Activated naive CD8-positive, alpha-beta T cell treated with anti-CD3 and anti-CD28 coated beads, Interleukin-2, amount 10 ng/mL, durations not matched to agents 7 days and 5 days (primary cell): ENCODE results near the gene IQCM. TPM values are rescaled to one million over a fixed set of nuclear protein-coding genes. Genes with fewer than 3 reads are reported as not detected.

ENCODE experiments used
- ATAC-seq: fragments of 150-1000 bp; cut with Tn5 transposase; one replicate; pipeline ENCODE4 v1.10.0; 2021; ENCODE audit warnings: low read depth, moderate library complexity
- POLR2A ChIA-PET: fragments of 350-600 bp; sonication (Branson Sonifier 250); formaldehyde crosslinking; loops from one replicate; lab custom pipeline; 2021; ENCODE audit warnings: antibody characterized with exemption; lab: Charles Lee
- DNase-seq: peaks from one replicate; pipeline ENCODE4 v3.0.0; 2021
- H3K27ac Mint-ChIP-seq: one replicate; pipeline ENCODE4 v1.8.0; 2022; ENCODE audit warnings: mild to moderate bottlenecking, mixed read lengths
- H3K27me3 Mint-ChIP-seq: one replicate; pipeline ENCODE4 v1.8.0; 2022; ENCODE audit warnings: mild to moderate bottlenecking, moderate library complexity, mixed read lengths
- H3K36me3 Mint-ChIP-seq: one replicate; pipeline ENCODE4 v1.8.0; 2021; ENCODE audit warnings: mild to moderate bottlenecking, mixed read lengths
- H3K4me1 Mint-ChIP-seq: one replicate; pipeline ENCODE4 v1.8.0; 2021; ENCODE audit warnings: mixed read lengths
- H3K4me3 Mint-ChIP-seq: one replicate; pipeline ENCODE4 v1.8.0; 2022; ENCODE audit warnings: mild to moderate bottlenecking, moderate library complexity, mixed read lengths
- H3K9me3 Mint-ChIP-seq: one replicate; pipeline ENCODE4 v1.8.0; 2021; ENCODE audit warnings: mixed read lengths
- total RNA-seq, 2 experiments: library from RNA; stranded (reverse); gene quantifications; one replicate each; pipeline ENCODE4 v1.2.3, GENCODE V29; 2021

Gene IQCM
- total RNA-seq, 2 experiments from 2014 or later = not detected

GRCh38 chr4:149715822-149716585 is 99.6 kb downstream of the IQCM start:
- POLR2A ChIA-PET = no interaction called here
- H3K27me3 Mint-ChIP-seq = no peaks in the 10 kb centered on the region
- H3K4me1 Mint-ChIP-seq = no peaks in the 10 kb centered on the region

DNA sequence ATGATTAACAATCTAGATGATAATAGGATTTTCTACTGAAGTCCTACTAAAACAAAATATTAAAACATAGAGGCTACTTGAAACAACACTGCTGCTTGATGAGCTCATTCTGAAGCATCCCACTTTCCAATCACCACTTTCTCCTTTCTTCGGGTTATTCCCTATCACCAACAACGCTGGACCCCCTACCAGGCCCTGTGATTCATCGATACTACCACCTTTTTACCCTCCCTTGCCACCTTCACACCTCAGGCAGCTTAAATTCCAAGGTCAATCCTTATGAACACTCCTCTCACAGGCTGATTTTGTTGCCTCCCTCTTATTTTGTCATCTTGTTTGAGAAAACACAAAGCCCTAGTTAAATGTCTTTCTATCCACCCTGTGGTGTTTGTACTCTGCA is 102.6 kb downstream of the IQCM start:
- Mint-ChIP-seq H3K9me3 (peaks cover 3% of the 10 kb centered on the region), H3K4me3 (no peak overlapping the region), H3K4me1 (no peaks in the 10 kb centered on the region), H3K36me3 (no peaks in the 10 kb centered on the region), H3K27ac (no peak overlapping the region), H3K27me3 (no peaks in the 10 kb centered on the region)
- DNase-seq (no peak), ATAC-seq (no peak)
- POLR2A ChIA-PET = no interaction called here

More at GRCh38 chr4:149715822-149716585, 99.6 kb downstream of the IQCM start:
- peaks cover 3% of the 10 kb centered on the region for H3K9me3 Mint-ChIP-seq
- no peak for DNase-seq
- H3K36me3 Mint-ChIP-seq = no peaks in the 10 kb centered on the region
- no peak overlapping the region for H3K4me3 Mint-ChIP-seq
- ATAC-seq = no peak
- no peak overlapping the region for H3K27ac Mint-ChIP-seq

GRCh38 chr4:149711593-149712365 is 103.9 kb downstream of the IQCM start:
- no peak overlapping the region for H3K4me3 Mint-ChIP-seq
- no peak overlapping the region for H3K27ac Mint-ChIP-seq
- POLR2A ChIA-PET = no interaction called here
- DNase-seq (no peak), ATAC-seq (no peak)
- H3K36me3 Mint-ChIP-seq = no peaks in the 10 kb centered on the region
- H3K4me1 Mint-ChIP-seq = no peaks in the 10 kb centered on the region
- peaks cover 3% of the 10 kb centered on the region for H3K9me3 Mint-ChIP-seq
- no peaks in the 10 kb centered on the region for H3K27me3 Mint-ChIP-seq

GRCh38 chr4:149709640-149710039 is 106.0 kb downstream of the IQCM start:
- ATAC-seq = no peak
- Mint-ChIP-seq H3K9me3 (no peaks in the 10 kb centered on the region), H3K27me3 (no peaks in the 10 kb centered on the region), H3K4me3 (no peak overlapping the region), H3K36me3 (no peaks in the 10 kb centered on the region), H3K27ac (no peak overlapping the region), H3K4me1 (no peaks in the 10 kb centered on the region)
- POLR2A ChIA-PET = no interaction called here
- DNase-seq = no peak

- Mint-ChIP-seq H3K27me3 (no peaks in the 10 kb centered on the region), H3K4me1 (no peaks in the 10 kb centered on the region), H3K4me3 (no peak overlapping the region), H3K36me3 (no peaks in the 10 kb centered on the region), H3K9me3 (no peaks in the 10 kb centered on the region), H3K27ac (no peak overlapping the region)
- ATAC-seq (no peak), DNase-seq (no peak)
- POLR2A ChIA-PET = no interaction called here
Observed at GRCh38 chr4:149708513-149709130, 107.0 kb downstream of the IQCM start.

DNA sequence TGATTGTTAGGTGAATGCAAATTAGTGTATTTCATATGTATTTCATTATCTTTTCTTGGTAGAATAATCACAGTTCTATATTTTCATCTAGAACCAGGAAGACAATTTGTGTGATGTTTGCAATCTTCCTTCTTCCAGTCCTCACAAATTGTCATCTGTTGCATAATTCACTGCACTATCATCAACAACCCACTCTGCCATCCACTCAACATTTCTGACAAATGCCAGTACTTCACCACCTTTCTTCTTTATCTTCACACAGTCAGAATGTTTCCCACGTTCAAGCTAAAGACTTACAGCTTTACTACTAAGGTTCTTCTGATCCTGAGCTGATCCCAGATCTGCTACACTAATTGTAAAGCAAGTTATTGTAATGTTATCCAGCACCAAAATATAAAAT is 107.8 kb downstream of the IQCM start:
- no peaks in the 10 kb centered on the region for H3K27me3 Mint-ChIP-seq
- H3K4me1 Mint-ChIP-seq = no peaks in the 10 kb centered on the region
- no peaks in the 10 kb centered on the region for H3K36me3 Mint-ChIP-seq
- POLR2A ChIA-PET = no interaction called here
- H3K4me3 Mint-ChIP-seq = no peak overlapping the region
- no peak overlapping the region for H3K27ac Mint-ChIP-seq
- ATAC-seq (no peak), DNase-seq (no peak)
- H3K9me3 Mint-ChIP-seq = no peaks in the 10 kb centered on the region

DNA sequence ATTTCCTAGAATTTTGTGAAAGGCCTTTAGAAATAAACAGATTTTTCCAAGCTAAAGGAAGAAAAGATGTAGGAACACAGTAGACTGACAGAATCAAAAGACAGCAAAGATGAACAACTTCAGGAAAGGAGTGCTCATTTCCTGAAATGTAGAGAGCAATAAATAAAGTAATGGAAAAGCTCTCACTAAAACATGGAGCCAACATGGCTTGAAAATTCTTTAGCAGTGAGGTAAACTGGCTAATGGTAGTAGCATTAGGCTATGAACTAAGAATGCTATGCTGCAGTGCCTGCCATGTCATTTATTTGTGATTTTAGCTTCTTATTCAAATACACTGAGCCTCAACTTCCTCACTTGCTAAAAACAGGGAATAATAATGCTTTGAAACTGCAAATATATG is 108.7 kb downstream of the IQCM start:
- Mint-ChIP-seq H3K27ac (no peak overlapping the region), H3K4me1 (no peaks in the 10 kb centered on the region), H3K9me3 (no peaks in the 10 kb centered on the region), H3K4me3 (no peak overlapping the region), H3K27me3 (no peaks in the 10 kb centered on the region), H3K36me3 (no peaks in the 10 kb centered on the region)
- ATAC-seq (no peak), DNase-seq (no peak)
- POLR2A ChIA-PET = no interaction called here

DNA sequence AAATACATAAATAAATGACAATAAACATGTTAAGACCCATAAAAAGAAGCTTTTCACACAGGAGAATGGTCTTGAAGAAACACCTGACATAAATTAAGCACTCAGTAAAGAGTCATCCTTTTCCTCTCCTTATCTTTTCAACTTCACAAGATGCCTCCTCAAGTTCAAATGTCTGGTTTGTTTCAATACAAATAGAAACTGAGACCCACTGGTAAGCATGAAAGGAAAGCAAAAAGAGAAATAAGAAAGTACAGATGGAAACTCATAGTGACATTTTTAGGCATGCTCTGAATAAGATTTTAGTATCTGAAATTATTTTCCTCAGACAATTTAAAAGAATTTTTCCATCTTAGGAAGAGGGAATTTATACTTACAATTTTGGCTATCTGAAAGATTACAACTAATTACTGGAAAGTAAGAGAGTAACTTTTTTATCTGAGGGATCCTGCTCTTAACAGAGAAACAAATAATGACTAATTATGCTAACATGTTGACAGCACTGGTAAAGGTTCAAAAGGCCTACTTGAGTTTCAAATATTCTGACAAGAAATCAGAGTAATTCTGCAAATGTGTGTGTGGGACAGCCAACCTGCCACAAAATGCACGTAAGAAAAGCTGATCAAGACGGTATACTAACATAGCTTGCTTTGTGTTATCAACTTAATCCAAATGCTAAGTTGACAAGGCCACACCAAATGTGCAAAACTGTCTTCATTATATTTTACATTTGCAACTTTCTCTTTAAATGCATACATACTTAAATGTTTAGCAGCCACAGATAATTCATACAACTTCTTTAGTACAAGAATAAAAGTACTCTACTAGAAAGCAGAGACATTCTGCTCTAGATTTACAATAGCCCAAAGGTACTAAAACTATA is 113.0 kb downstream of the IQCM start:
- no peaks in the 10 kb centered on the region for H3K4me1 Mint-ChIP-seq
- H3K9me3 Mint-ChIP-seq = no peaks in the 10 kb centered on the region
- POLR2A ChIA-PET = no interaction called here
- H3K4me3 Mint-ChIP-seq = no peak overlapping the region
- ATAC-seq (no peak), DNase-seq (no peak)
- no peaks in the 10 kb centered on the region for H3K36me3 Mint-ChIP-seq
- H3K27me3 Mint-ChIP-seq = no peaks in the 10 kb centered on the region
- H3K27ac Mint-ChIP-seq = no peak overlapping the region

- Mint-ChIP-seq H3K27me3 (no peaks in the 10 kb centered on the region), H3K9me3 (no peaks in the 10 kb centered on the region), H3K4me1 (no peaks in the 10 kb centered on the region), H3K36me3 (no peaks in the 10 kb centered on the region), H3K27ac (no peak overlapping the region), H3K4me3 (no peak overlapping the region)
- ATAC-seq (no peak), DNase-seq (no peak)
- POLR2A ChIA-PET = no interaction called here
Observed at GRCh38 chr4:149701435-149702156, 114.0 kb downstream of the IQCM start.

DNA sequence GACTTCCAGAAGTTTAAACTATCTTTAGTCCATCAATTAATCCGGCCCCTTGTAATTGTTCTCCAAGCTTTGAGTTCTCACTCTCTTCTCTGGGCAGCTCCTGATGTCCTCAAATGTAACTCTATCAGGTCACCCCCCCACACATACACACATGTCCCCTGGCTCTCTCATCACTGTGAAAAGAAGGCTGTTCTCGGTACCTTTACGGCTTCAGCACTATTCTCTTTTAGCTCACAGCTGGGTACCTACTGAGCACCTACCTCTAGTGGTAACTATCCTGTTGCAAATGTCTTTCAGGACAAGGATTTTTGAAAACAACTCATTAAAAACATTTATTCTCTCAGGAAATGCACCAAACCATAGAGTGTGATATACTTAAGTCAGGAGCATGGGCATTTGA is 115.4 kb downstream of the IQCM start:
- Mint-ChIP-seq H3K27me3 (no peaks in the 10 kb centered on the region), H3K27ac (no peak overlapping the region), H3K9me3 (no peaks in the 10 kb centered on the region), H3K36me3 (no peaks in the 10 kb centered on the region), H3K4me3 (no peak overlapping the region), H3K4me1 (no peaks in the 10 kb centered on the region)
- ATAC-seq (no peak), DNase-seq (no peak)
- POLR2A ChIA-PET = no interaction called here

- Mint-ChIP-seq H3K4me1 (no peaks in the 10 kb centered on the region), H3K9me3 (no peaks in the 10 kb centered on the region), H3K27ac (no peak overlapping the region), H3K36me3 (no peaks in the 10 kb centered on the region), H3K27me3 (no peaks in the 10 kb centered on the region), H3K4me3 (no peak overlapping the region)
- POLR2A ChIA-PET = no interaction called here
- ATAC-seq (no peak), DNase-seq (no peak)
Observed at GRCh38 chr4:149699642-149700041, 116.0 kb downstream of the IQCM start.

DNA sequence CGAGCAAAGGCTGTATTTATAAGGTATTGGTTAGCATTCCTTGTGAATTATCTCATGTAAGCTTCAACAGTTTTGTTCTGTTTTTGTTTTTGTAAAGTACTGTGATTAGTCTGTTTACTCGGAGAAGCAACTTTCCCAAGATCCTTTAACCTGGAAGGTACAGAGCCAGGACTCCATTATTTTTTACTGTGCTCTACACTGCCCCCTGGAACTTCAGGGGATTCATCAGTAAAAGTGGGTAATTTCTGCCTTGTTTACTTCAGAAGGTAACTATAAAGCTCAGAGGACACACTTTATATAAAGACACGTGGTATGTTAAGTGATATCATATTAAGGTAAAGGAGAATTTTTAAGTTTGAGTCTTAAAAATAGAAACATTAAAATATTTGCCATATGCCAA is 124.9 kb downstream of the IQCM start:
- no peaks in the 10 kb centered on the region for H3K36me3 Mint-ChIP-seq
- no peaks in the 10 kb centered on the region for H3K4me1 Mint-ChIP-seq
- no peak for ATAC-seq
- peaks cover 5% of the 10 kb centered on the region for H3K9me3 Mint-ChIP-seq
- no peaks in the 10 kb centered on the region for H3K27me3 Mint-ChIP-seq
- DNase-seq = no peak
- POLR2A ChIA-PET = no interaction called here
- no peak overlapping the region for H3K4me3 Mint-ChIP-seq
- H3K27ac Mint-ChIP-seq = no peak overlapping the region

- POLR2A ChIA-PET = no interaction called here
- Mint-ChIP-seq H3K27me3 (no peaks in the 10 kb centered on the region), H3K4me1 (no peaks in the 10 kb centered on the region), H3K27ac (no peak overlapping the region), H3K9me3 (no peaks in the 10 kb centered on the region), H3K4me3 (no peak overlapping the region), H3K36me3 (no peaks in the 10 kb centered on the region)
- DNase-seq (no peak), ATAC-seq (no peak)
Observed at GRCh38 chr4:149684516-149684915, 131.1 kb downstream of the IQCM start.
